CD14-positive monocyte (primary cell): Measurements from ENCODE around the gene CDH23. TPM values are rescaled to one million over a fixed set of nuclear protein-coding genes. Genes with fewer than 3 reads are reported as not detected.

Experiments
- DNase-seq, 3 donors: peaks; one replicate each; pipeline ENCODE4 v3.0.0-alpha.2; 2011 to 2022
- H2AFZ ChIP-seq: 2 replicates; pipeline ENCODE4 v1.6.0; 2012; ENCODE audit warnings: mild to moderate bottlenecking, low read depth, low read length, inconsistent platforms; ENCODE audit not compliant: insufficient read depth, poor library complexity, severe bottlenecking
- H3K27ac ChIP-seq, 2 donors: 1 replicate in 1 of 2; 2 replicates in 1 of 2; pipeline ENCODE4 v1.5.1; 2012 to 2013; ENCODE audit warnings: low read length in 2 of 2, control low read depth in 1 of 2, inconsistent platforms in 1 of 2, low read depth in 1 of 2, mild to moderate bottlenecking in 1 of 2
- H3K27me3 ChIP-seq, 2 donors: one replicate each; pipeline versions ENCODE4 v1.6.0 to v1.6.1; 2011 to 2013; ENCODE audit warnings: low read length in 2 of 2; ENCODE audit not compliant: control insufficient read depth in 2 of 2, insufficient read depth in 2 of 2
- H3K36me3 ChIP-seq, 2 donors: replicated peaks in 1 of 2; 1 replicate in 1 of 2; 2 replicates in 1 of 2; pipeline versions ENCODE4 v1.5.1 to v1.6.1; 2012 to 2013; ENCODE audit warnings: low read length in 2 of 2, control low read depth in 1 of 2, inconsistent platforms in 1 of 2, mild to moderate bottlenecking in 1 of 2; ENCODE audit not compliant: insufficient read depth in 2 of 2, control insufficient read depth in 1 of 2
- H3K4me1 ChIP-seq, 2 donors: 1 replicate in 1 of 2; 2 replicates in 1 of 2; pipeline versions ENCODE4 v1.5.1 to v1.6.1; 2012 to 2013; ENCODE audit warnings: low read length in 2 of 2, control low read depth in 1 of 2, inconsistent platforms in 1 of 2, mild to moderate bottlenecking in 1 of 2, moderate library complexity in 1 of 2; ENCODE audit not compliant: insufficient read depth in 2 of 2, control insufficient read depth in 1 of 2
- H3K4me2 ChIP-seq: replicated peaks from 2 replicates; pipeline ENCODE3; 2012; ENCODE audit warnings: low read length, moderate library complexity, mild to moderate bottlenecking; ENCODE audit not compliant: poor library complexity, severe bottlenecking; ENCODE audit errors: extremely low read depth
- H3K4me3 ChIP-seq, 3 experiments: fragments of 200-600 bp in 1 of 3; sonication (generic) in 1 of 3; replicated peaks in 1 of 3; 1 replicate in 2 of 3; 2 replicates in 1 of 3; pipeline ENCODE4 v1.5.1; 2011 to 2013; ENCODE audit warnings: low read length in 3 of 3, mild to moderate bottlenecking in 3 of 3, control low read depth in 2 of 3, low read depth in 2 of 3, inconsistent platforms in 1 of 3, moderate library complexity in 1 of 3
- H3K79me2 ChIP-seq: 2 replicates; pipeline ENCODE4 v1.6.0; 2012; ENCODE audit warnings: mild to moderate bottlenecking, control low read depth, inconsistent platforms, low read length, moderate library complexity; ENCODE audit not compliant: insufficient read depth
- H3K9ac ChIP-seq: 2 replicates; pipeline ENCODE4 v1.6.0; 2017; ENCODE audit warnings: low read length, mild to moderate bottlenecking; ENCODE audit not compliant: insufficient read depth, poor library complexity, severe bottlenecking
- H3K9me3 ChIP-seq, 2 donors: replicated peaks in 1 of 2; 1 replicate in 1 of 2; 2 replicates in 1 of 2; pipeline versions ENCODE4 v1.5.1 to v1.6.1; 2012 to 2013; ENCODE audit warnings: low read length in 2 of 2, control low read depth in 1 of 2; ENCODE audit not compliant: control insufficient read depth in 1 of 2, insufficient read depth in 1 of 2
- H4K20me1 ChIP-seq: 2 replicates; pipeline ENCODE4 v1.6.0; 2012; ENCODE audit warnings: mild to moderate bottlenecking, low read length, control low read depth, moderate library complexity; ENCODE audit not compliant: insufficient read depth
- H3K27ac Mint-ChIP-seq, 7 donors: one replicate each; pipeline ENCODE4 v1.8.0; 2020; ENCODE audit warnings: mild to moderate bottlenecking in 7 of 7, mixed read lengths in 7 of 7, moderate library complexity in 6 of 7, inconsistent platforms in 2 of 7
- H3K27me3 Mint-ChIP-seq, 3 donors: one replicate each; pipeline ENCODE4 v1.8.0; 2021 to 2022; ENCODE audit warnings: low read depth in 3 of 3, mild to moderate bottlenecking in 3 of 3, mixed read lengths in 3 of 3, moderate library complexity in 3 of 3, inconsistent platforms in 1 of 3
- H3K36me3 Mint-ChIP-seq, 2 donors: one replicate each; pipeline ENCODE4 v1.8.0; 2020; ENCODE audit warnings: mixed read lengths in 2 of 2, inconsistent platforms in 1 of 2, mild to moderate bottlenecking in 1 of 2
- H3K4me1 Mint-ChIP-seq: one replicate; pipeline ENCODE4 v1.8.0; 2020; ENCODE audit warnings: mild to moderate bottlenecking, mixed read lengths
- H3K4me3 Mint-ChIP-seq, 2 donors: one replicate each; pipeline ENCODE4 v1.8.0; 2020; ENCODE audit warnings: mild to moderate bottlenecking in 2 of 2, mixed read lengths in 2 of 2, moderate library complexity in 1 of 2
- H3K9me3 Mint-ChIP-seq, 7 donors: one replicate each; pipeline ENCODE4 v1.8.0; 2020 to 2022; ENCODE audit warnings: mixed read lengths in 7 of 7, mild to moderate bottlenecking in 6 of 7, moderate library complexity in 6 of 7, inconsistent platforms in 2 of 7
- CTCF ChIP-seq: fragments of 200-600 bp; IDR thresholded peaks from one replicate; pipeline ENCODE4 v1.8.0; 2022; ENCODE audit warnings: antibody characterized with exemption, mild to moderate bottlenecking
- WGBS: methylation state at CpG from one replicate; pipeline ENCODE4 v1.1.5; 2013; ENCODE audit warnings: missing lambda C conversion rate; ENCODE audit not compliant: insufficient coverage; 5-methylcytosine and 5-hydroxymethylcytosine counted together
- intact Hi-C, 2 donors: fragments of 100-400 bp; cut with micrococcal nuclease; formaldehyde crosslinking; loops; one replicate each; pipeline versions ENCODE4 v1.15.0 to v1.15.1; 2023
- polyA plus RNA-seq, 3 donors: library from polyadenylated mRNA; depleted of rRNA in 1 of 3; unstranded in 2 of 3; stranded (reverse) in 1 of 3; fragments of 300-500 nt in 2 of 3; fragments of >200 nt in 1 of 3; fragmentation: Illumina TruSeq in 2 of 3; gene quantifications; 1 replicate in 2 of 3; 2 replicates in 1 of 3; pipeline ENCODE4 v1.2.3, GENCODE V29; 2012 to 2021

Gene CDH23
- polyA plus RNA-seq, 3 donors = 8.2 to 36.2 (median 10.5) TPM

DNA sequence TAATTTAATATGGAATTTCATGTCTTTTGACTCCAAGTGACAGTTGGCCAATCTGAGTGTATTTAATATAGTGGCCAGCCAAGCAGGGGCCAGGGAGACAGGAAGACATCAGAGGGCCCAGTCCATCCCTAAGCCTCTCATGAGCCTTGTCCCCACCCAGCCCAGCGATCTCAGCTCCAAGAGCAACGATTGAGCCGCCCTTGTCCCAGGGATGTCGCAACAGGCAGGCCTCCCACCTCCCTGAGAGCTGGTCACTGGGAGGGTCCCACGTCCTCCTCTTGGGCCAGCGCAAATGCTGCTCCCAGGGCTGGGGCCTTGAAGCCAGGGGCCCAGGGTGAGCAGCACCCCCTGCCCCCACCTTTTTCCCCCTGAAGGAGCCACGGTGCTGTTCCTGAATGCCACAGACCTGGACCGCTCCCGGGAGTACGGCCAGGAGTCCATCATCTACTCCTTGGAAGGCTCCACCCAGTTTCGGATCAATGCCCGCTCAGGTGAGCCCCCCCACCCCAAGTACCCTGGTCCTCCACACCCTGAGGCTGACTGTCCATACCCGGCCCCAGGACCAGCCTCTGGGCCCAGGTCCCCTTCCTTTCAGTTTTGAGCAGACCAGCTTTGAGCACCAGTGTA is 293.5 kb downstream of the CDH23 start:
- H3K36me3 Mint-ChIP-seq = peaks cover 6 to 16% of the 10 kb centered on the region in 2 donors
- H3K4me1 Mint-ChIP-seq = peaks cover 35% of the 10 kb centered on the region
- intact Hi-C loops = loop anchor here (5.0 kb wide), 2 partner anchors 53 to 308 kb away; no protein-coding TSS in a partner anchor
- H3K27me3 Mint-ChIP-seq = peaks cover 0 to 9% (median 3%) of the 10 kb centered on the region in 3 donors
- Histone ChIP-seq H3K4me3 (no peak overlapping the region), H3K27me3 (no peaks in the 10 kb centered on the region), H4K20me1 (no peaks in the 10 kb centered on the region), H3K79me2 (no peaks in the 10 kb centered on the region), H3K9me3 (peaks cover 0 to 17% of the 10 kb centered on the region in 2 donors), H3K36me3 (no peaks in the 10 kb centered on the region), H3K4me2 (no peak overlapping the region), H3K9ac (no peak overlapping the region), H3K4me1 (peaks cover 32 to 38% of the 10 kb centered on the region in 2 donors), H2AFZ (no peak overlapping the region), H3K27ac (no peak overlapping the region)
- WGBS = 79% methylated on average over 11 of the region's 13 CpGs
- H3K4me3 Mint-ChIP-seq = no peak overlapping the region
- DNase-seq = no peak
- no peak overlapping the region for H3K27ac Mint-ChIP-seq
- peaks cover 4 to 18% (median 11%) of the 10 kb centered on the region in 7 donors for H3K9me3 Mint-ChIP-seq
- TF ChIP-seq CTCF = no peak

- H3K4me3 ChIP-seq = no peak overlapping the region
- H3K27ac Mint-ChIP-seq = no peak overlapping the region
- no peaks in the 10 kb centered on the region for H4K20me1 ChIP-seq
- H3K27me3 ChIP-seq = no peaks in the 10 kb centered on the region
- H3K27me3 Mint-ChIP-seq = peaks cover 0 to 9% (median 0%) of the 10 kb centered on the region in 3 donors
- no peak overlapping the region for H3K27ac ChIP-seq
- 100% methylated on average over 2 of the region's 2 CpGs for WGBS
- H3K9me3 Mint-ChIP-seq = peaks cover 4 to 18% (median 11%) of the 10 kb centered on the region in 7 donors
- H3K4me1 Mint-ChIP-seq = peaks cover 47% of the 10 kb centered on the region
- intact Hi-C loops = loop anchor here (5.0 kb wide), 2 partner anchors 54 to 309 kb away; no protein-coding TSS in a partner anchor
- H3K79me2 ChIP-seq = peaks cover 9% of the 10 kb centered on the region
- H3K4me3 Mint-ChIP-seq = no peak overlapping the region
- peaks cover 6 to 25% of the 10 kb centered on the region in 2 donors for H3K36me3 Mint-ChIP-seq
- DNase-seq = no peak
- peaks cover 0 to 17% of the 10 kb centered on the region in 2 donors for H3K9me3 ChIP-seq
- no peak overlapping the region for H3K4me2 ChIP-seq
- H3K9ac ChIP-seq = no peak overlapping the region
- H3K4me1 ChIP-seq = peaks cover 44 to 50% of the 10 kb centered on the region in 2 donors
- no peaks in the 10 kb centered on the region for H3K36me3 ChIP-seq
- no peak overlapping the region for H2AFZ ChIP-seq
- TF ChIP-seq CTCF = no peak
Measured at GRCh38 chr10:71691405-71691804, 294.7 kb downstream of the CDH23 start.
